Amniotic stem cell (primary cell): Measurements from ENCODE around the gene SPDYE17.
"Not testable (repeated sequence)": the region's sequence is repeated elsewhere in the genome, so short reads cannot be mapped to it uniquely, and the experiment has no call there.

Source experiments
- DNase-seq: peaks from one replicate; lab custom pipeline; 2025; lab: John Stamatoyannopoulos, UW

SPDYE17 gene

DNA sequence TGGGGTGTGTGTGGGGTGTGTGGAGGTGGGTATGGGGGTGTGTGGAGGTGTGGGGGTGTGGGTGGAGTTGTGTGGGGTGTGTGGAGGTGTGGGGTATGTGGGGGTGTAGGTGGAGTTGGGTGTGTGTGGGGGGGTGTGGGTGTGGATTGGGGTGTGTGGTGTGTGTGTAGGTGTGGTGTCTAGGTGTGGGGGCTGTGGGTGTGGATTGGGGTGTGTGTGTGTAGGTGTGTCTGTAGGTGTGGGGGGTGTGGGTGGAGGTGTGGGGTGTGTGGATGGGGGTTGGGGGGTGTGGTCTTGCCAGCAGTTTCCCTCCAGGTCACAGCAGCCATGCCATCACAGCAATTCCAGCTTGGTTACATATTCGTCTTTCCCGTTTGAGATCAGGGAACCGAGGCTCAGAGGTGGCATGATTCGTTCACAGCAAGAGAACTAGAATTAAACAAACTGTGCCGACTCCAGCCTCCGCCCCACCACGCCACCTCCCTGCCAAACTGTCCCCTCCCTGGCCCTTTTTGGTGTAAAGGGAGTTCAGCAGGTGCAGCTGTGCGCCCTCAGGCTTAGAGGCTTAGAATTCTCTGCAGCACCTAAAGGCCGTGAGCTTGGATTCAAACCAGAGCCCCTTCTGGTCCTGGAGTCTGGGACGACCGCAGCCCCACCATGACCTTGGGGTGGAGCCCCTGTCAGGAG is 33.3 kb downstream of the SPDYE17 start:
- DNase-seq, result not testable (repeated sequence)

DNA sequence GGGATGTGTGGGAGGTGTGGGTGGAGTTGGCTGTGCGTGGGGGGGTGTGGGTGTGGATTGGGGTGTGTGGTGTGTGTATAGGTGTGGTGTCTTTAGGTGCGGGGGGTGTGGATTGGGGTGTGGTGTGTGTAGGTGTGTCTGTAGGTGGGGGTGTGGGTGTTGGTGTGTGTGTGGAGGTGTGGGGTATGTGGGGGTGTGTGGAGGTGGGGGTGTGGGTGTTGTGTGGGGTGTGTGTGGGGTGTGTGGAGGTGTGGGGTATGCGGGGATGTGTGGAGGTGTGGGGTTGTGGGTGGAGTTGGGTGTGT is 33.9 kb downstream of the SPDYE17 start:
- no peak for DNase-seq

DNA sequence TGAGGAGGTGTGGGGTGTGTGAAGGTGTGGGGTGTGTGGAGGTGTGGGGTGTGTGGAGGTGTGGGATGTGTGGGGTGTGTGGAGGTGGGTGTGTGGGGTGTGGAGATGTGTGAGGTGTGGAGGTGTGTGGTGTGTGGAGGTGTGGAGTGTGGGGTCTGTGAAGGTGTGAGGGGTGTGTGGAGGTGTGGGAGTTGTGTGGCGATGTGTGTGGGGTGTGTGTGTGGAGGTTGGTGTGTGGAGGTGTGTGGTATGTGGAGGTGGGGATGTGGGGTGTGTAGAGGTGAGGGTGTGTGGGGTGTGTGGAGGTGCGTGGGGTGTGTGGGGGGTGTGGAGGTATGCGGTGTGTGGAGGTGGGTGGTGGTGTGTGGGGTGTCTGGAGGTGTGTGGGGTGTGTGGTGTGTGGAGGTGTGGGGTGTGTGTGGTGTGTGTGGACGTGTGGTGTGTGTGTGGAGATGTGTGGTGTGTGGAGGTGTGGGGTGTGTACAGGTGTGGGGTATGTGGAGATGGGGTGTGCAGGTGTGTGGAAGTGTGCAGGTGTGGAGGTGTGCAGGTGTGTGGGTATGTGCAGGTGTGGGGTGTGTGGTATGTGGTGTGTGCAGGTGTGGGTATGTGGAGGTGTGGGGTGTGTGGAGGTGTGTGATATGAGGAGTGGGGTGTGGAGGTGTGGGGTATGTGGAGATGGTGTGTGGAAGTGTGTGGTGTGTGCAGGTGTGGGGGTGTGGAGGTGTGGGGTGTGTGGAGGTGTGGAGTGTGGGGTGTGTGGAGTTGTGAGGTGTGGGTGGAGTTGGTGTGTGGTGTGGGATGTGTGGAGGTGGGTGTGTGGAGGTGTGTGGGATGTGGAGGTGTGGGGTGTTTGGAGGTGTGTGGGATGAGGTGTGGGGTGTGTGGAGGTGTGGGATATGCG is 34.5 kb downstream of the SPDYE17 start:
- DNase-seq, result no peak

DNA sequence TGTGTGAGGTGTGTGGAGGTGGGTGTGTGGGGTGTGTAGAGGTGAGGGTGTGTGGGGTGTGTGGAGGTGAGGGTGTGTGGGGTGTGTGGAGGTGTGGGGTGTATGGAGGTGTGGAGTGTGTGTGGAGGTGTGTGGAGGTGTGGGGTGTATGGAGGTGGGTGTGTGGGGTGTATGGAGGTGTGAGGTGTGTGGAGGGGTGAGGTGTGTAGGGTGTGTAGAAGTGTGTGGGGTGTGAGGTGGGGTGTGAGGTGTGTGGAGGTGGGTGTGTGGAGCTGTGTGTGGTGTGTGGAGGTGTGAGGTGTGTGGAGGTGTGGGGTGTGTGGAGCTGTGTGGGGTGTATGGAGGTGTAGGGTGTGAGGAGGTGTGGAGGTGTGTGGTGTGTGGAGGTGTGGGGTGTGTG is 35.2 kb downstream of the SPDYE17 start:
- DNase-seq, result not testable (repeated sequence)

DNA sequence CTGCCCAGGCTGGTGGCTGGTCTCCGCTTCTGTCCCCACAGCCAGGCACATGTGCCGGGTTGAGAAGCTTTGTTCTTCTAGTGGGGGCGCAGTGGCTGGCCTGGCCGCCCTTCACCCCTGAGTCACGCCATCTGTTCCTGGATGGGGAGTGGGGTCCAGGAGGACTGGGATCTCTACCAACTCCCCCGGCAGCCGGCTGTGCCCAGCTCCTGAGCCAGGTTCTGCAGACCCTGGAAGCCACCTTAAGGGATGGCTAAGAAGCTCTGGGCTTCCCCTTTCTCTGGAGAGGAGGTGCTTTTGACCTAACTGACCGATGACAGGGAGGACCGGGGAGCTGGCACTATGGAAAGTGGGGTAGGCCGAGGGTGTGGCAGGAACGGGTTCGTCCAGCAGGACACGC is 37.9 kb downstream of the SPDYE17 start:
- not testable (repeated sequence) for DNase-seq

DNA sequence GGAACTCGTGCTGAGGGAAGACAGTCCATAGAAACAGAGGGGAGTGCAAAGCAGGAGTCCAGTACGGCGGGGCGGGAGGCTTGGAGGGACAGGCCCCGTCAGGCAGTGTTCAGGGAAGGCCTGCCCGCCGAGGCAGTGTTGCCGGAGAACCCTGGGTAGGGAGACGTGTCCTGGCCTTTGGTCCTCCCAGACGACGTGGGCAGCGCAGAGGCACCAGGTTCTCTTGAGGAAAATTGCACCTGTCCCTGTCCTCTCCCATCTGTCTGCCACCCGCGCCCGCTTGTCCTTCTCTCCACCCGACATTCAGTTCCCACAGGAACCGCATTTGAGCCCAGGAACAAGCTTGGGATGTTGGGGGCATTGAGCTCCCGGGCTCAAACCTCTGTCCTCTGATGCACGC is 38.3 kb downstream of the SPDYE17 start:
- not testable (repeated sequence) for DNase-seq

DNA sequence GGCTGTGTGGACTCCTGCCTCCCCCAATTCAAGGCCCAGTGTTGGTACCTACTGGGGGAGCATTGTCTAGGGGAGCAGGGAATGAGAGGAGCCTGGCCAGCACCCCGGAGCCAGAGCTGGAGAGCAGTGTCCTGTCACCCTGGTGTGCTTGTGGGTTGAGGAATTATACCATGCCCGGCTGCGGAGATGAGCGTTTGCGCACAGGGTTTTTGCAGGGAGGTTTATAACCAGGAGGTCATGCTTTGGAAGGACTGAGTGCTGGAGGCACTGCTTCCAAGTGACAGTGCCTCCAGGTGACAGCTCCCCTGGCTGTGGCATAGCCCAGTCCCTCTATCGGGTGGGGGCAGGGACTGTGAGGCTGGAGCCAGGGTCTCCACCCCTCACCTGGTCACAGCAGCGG is 39.3 kb downstream of the SPDYE17 start:
- not testable (repeated sequence) for DNase-seq

DNA sequence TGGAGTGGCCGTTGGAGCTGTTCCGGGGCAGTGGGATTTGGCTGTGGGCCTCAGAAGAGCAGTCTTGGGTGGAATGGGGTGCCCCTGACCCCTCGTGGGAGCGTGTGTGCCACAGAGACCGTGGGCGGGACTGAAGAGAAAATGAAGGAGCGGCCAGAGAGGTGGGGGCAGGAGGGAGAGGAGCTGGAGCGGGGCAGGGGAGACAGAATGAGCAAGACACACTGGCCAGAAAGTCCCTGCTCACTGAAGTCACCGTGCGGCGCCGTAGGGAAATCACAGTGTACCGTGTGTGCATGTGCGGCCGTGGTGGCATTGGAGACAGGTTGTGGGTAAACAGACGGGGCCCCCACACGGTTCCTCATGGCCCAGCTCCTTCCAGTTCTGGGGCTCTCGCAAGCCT is 40.0 kb downstream of the SPDYE17 start:
- DNase-seq, result not testable (repeated sequence)

DNA sequence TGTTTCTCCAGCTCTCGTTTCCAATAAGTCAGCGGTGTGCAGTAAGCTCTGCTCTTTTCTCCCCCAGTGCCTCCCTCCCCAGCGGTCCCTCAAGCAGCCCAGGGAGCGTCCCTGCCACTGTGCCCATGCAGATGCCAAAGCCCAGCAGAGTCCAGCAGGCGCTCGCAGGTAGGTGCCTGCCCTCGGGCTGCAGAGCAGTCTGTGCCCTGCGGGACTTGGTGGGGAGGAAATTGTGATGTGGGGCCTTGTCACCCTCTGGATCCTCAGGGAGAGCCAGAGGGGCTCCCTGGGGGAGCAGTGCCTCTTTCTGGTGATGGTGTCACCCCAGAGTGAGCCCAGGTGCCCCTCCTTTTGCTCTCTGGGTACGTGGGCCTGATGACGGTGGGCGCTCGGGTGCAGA is 42.0 kb downstream of the SPDYE17 start:
- not testable (repeated sequence) for DNase-seq

DNA sequence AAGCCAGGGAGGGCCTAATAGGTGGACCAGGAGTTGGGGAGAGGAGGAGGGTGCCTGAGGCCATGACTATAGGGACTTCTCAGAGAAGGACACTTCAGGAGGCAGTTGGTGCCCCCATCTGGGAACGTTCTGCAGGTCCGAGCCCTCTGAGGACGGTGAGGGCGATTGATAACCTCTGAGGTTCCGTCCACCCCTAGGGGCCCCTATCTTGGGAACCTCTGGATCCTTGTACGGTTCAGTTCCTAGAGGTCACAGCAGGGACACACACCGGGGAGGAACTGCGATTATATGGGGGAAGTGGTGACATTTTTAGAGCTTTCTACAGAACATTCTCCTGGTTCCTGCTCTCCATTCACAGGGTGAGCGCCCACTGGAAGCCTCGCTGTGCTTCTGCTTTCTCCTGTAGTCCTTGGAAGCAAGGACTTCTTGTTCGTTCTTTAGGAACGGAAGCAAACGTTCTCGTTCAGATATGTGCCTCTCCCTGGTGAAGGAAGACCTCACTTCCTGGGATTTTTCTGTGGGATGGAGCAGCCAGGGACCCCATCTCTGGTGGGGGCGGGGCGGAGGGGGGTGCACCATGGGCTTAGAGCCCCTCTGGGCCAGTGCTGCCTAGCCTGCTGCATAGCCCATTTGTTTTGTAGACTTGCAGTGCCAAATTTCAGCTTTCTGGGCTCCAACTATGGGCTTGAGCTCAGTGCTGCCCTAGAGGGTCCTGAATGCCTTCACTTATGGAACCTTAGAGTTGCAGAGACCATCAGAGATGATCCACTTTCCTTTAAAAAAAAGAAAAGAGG is 46.0 kb downstream of the SPDYE17 start:
- DNase-seq, result not testable (repeated sequence)

DNA sequence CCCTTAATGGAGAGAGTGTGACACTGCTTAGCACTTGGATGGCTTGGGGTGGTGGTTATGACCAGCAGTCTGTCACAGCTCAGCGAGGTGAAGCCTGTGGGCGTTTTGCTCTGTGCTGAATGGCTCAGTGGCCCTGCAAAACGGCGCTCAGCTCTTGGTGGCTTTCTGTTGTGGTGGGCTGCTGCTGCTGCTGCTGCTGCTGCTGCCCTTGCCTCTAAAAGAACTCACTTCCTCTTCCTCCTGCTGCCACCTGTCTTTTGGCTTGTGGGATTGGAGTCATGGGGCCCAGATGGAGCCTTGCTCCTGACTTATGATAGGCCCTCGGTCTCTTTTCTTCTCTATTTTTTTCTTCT is 47.4 kb downstream of the SPDYE17 start:
- DNase-seq, result not testable (repeated sequence)

DNA sequence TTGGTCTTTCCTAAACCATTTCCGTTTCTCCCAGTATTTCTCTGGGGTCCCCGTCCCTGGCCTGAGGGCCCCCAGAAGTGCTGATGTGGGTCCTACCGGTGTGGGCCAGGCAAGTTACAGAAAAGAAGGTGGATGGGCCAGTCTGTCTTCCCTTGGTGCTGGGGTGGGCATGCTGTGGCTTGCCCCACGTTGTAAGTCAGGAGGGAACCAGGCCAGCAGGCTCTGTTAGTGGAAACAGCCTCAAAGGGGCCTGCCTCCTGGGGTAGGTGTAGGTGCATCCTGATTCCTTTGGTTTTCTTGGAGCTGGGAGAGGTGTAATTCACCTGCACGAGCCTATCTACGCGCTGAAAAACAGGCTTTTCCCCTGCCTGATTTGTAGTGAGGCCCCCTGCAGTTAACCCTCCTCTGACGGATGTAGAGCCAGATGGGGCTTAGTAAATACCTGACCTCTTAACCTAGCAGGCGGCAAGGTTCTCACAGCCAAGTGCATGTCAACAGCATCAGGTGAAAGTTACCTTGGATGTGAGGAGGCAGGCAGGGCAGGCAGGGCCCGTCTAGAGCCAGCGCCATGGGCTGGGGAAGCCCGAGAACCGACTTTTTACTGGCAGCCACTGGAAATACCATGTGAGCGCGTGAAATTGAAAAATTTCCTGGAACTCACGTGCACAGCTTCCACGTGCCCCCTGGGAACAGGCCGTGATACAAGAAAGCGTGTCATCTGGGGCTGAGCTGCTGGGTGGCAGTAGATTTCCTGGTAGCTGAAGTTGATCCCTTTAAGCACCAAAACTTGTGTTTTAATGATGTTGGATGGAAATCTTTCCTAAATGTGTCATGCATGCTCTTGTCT is 48.0 kb downstream of the SPDYE17 start:
- DNase-seq, result not testable (repeated sequence)

DNA sequence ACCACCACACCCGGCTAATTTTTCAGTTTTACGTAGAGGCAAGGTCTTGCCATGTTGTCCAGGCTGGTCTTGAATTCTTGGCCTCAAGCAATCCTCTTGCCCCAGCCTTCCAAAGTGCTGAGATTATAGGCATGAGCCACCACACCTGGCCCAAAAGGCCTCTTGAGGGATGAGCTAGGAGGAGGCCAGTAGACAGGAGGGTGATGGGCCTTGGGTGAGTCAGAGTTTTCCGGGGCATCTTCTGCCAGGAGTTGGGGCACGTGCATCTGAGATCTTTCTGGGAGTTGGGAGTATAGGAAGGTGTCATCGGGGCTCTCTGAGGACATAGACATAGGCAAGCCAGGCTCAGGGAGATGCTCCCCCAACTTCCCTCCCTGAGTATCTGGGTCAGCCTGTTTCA is 48.8 kb downstream of the SPDYE17 start:
- not testable (repeated sequence) for DNase-seq

DNA sequence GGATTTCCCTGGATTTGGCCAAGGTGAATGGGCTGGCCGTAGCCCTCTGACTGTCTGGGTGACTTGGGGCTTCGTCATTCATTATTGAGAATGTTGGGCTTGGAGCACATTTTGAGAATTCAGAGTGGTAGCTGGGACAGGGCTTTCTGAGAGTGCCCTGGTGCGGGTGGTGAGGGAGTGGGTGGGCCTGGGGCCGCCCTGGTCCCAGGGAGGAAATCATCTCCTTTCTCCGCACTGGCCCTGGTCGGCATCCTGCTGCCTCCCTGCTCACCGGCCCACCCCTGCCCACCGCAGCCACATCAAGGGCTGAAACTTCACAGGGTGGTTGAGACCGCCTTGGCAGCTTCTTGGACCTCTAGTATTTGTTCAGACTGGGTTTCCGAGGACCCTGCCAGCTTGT is 49.7 kb downstream of the SPDYE17 start:
- DNase-seq, result not testable (repeated sequence)

DNA sequence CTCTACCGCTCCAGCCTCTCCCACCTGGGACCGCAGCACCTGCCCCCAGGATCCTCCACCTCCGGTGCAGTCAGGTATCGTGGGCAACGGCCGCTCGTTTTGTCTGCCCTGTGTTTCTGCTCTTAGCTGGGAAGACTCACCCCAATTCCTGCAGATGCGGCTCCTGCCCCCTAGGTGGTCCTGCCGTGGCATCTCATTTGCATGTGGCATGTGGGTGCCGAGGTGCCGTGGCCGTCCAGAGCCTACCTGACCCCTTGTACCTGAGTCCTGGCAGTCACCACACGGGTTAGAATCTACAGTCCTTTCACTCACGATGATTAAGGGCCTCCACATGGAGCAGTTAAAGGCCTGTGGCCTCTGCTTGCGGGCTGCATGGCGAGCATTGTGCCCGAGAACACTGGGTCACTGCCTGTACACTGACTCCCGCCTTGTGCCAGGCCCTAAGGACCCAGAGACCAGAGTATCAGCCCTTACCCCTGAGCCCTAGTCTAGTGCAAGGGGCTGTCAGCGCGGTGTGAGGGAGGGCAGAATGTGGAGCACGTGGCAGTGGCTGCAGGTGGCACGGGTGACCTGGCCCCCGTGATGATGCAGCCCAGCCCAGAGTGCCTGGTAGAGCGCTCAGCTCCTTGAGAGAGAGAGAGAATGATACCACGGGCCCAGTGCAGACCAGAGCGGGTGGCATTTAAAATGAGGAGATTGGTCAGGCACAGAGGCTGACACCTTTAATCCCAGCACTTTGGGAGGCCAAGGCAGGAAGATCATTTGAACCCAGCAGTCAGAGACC is 50.8 kb downstream of the SPDYE17 start:
- DNase-seq, result not testable (repeated sequence)

DNA sequence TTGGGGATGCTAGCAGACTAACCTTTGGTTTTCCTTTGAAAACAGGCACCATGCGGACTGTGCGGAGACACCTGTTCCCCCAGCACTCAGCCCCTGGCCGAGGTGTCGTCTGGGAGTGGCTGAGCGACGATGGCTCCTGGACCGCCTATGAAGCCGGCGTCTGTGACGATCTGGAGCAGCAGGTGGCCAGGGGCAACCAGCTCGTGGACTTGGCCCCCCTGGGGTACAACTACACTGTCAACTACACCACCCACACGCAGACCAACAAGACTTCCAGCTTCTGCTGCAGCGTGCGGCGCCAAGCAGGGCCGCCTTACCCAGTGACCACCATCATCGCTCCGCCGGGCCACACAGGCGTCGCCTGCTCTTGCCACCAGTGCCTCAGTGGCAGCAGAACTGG is 51.6 kb downstream of the SPDYE17 start:
- DNase-seq, result not testable (repeated sequence)

DNA sequence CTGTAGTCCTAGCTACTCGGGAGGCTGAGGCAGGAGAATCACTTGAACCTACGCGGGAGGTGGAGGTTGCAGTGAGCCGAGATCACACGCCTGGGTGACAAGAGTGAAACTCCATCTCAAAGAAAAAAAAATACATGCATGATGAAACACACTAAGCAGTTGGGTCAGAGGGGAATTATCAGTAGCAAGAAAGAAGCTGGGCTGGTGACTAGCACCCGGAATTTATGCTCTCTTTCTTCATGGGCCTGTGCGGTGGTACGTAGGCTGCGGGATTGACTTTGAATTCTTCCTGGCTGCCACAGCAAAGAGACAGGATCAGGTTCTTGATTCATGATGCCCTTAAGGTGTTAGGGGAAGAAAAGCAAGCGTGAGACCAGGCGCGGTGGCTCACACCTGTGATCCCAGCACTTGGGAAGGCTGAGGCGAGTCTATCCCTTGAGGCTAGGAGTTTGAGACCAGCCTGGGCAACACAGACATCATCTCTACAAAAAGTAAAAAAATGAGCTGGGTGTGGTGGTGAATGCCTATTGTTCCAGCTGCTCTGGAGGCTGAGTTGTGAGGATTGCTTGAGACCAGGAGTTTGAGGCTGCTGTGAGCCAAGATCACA is 54.3 kb downstream of the SPDYE17 start:
- DNase-seq, result not testable (repeated sequence)

DNA sequence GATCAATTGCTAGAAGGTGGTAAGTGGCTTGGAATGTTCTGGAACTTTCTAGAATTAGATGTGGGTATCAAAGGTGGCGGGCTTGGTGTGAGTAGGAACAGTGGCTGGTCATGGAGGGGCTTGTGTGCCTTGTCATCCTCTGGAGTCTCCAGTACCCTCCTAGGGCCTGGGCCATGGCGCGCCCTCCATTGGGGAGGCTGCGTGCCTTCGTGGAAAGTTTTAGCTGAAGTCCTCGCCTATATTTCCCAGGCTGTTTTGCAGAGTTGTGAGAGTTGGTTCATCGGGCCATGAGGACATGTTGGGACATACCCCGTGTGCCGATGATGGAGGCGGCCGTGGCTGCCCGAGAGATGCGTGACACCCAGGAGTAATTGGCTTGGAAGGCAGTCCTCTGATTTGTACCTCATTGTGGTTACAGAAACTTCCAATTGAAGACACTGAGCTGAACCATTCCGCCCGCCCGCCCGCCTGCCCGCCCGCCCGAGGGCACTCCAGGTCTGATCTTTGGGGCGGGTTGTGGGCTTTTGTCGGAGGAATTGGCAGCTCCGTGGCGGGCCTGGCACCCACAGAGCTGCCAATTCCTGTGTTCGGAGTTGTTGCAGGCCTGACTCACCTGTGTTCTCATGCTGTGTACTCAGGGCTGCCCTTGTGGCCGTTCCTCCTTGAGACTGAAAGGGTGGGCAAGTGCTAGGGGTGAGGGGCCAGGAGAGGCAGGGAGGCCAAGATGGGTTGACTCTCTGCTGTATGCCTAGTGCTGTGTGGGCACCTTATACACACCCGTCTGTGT is 57.2 kb downstream of the SPDYE17 start:
- not testable (repeated sequence) for DNase-seq

DNA sequence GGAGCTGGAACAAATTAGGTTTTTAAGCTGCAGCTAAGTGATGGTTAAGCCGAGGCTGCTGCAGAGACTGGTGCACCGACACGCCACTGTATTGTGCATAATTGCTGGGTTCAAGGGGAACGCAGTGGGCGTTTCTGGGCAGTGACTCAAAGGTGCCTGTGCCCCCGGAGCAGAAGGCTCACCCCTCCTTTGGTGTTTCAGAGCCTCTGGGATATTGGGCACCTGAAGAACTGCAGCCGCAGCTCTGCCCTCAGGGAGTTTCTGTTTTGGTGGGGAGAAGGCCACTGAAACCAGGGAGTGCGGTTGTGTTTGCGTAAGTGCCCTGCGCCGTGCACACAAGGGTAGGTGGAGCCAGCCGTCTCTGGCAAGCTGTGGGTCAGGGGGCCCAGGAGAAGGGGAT is 57.8 kb downstream of the SPDYE17 start:
- not testable (repeated sequence) for DNase-seq

DNA sequence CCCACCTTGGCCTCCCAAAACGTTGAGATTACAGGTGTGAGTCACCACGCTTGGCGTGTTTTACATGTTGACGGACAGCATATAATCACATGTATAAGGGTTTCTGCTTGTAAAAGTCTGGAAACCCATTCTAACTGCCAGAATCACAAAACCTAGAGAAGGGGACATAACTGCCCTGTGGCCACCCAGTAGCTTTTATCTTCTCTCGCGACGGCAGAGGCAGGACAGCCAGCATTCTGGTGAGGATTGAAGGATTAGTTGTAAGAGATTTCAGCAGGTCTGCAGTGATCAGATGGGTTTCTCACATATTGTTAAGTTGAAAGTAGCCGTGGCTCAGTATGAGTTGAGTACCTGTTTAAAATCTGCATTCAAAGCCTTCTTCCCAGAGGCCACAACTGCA is 59.8 kb downstream of the SPDYE17 start:
- DNase-seq, result not testable (repeated sequence)
